Suprapubic skin (tissue), 4 donors: ENCODE results near the gene MAST4. TPM values are rescaled to one million over a fixed set of nuclear protein-coding genes. Genes with fewer than 3 reads are reported as not detected.

Experiments used
- DNase-seq, 2 donors: peaks; one replicate each; pipeline ENCODE4 v3.0.0-alpha.2; 2019; ENCODE audit warnings: low spot score in 2 of 2
- H3K27ac ChIP-seq: fragments of 200-600 bp; sonication (generic); one replicate; pipeline ENCODE4 v1.5.1; 2019
- H3K27me3 ChIP-seq: fragments of 200-600 bp; sonication (generic); one replicate; pipeline ENCODE4 v1.5.1; 2019
- H3K36me3 ChIP-seq: fragments of 200-600 bp; sonication (generic); one replicate; pipeline ENCODE4 v1.5.1; 2019
- H3K4me1 ChIP-seq: fragments of 200-600 bp; sonication (generic); one replicate; pipeline ENCODE4 v1.5.1; 2019
- H3K4me3 ChIP-seq: fragments of 200-600 bp; sonication (generic); one replicate; pipeline ENCODE4 v1.5.1; 2019; ENCODE audit warnings: mild to moderate bottlenecking
- H3K9me3 ChIP-seq: fragments of 200-600 bp; sonication (generic); one replicate; pipeline ENCODE4 v1.5.1; 2019
- CTCF ChIP-seq, 2 donors: fragments of 200-600 bp in 1 of 2; fragments of 450-650 bp in 1 of 2; sonication (generic) in 1 of 2; IDR thresholded peaks; one replicate each; pipeline ENCODE4 v1.5.1; 2016 to 2019; ENCODE audit warnings: antibody characterized with exemption in 2 of 2, mild to moderate bottlenecking in 1 of 2, moderate library complexity in 1 of 2
- EP300 ChIP-seq: sonication (generic); formaldehyde crosslinking; IDR thresholded peaks from one replicate; pipeline ENCODE4 v1.6.1; 2017; ENCODE audit warnings: antibody characterized with exemption
- POLR2A ChIP-seq, 2 donors: fragments of 450-650 bp; IDR thresholded peaks; one replicate each; pipeline ENCODE4 v1.6.1; 2017; ENCODE audit warnings: antibody characterized with exemption in 2 of 2, mild to moderate bottlenecking in 2 of 2, moderate library complexity in 2 of 2
- POLR2AphosphoS5 ChIP-seq, 3 donors: sonication (generic); formaldehyde crosslinking; IDR thresholded peaks; one replicate each; pipeline ENCODE4 v1.6.1; 2017; ENCODE audit warnings: antibody characterized with exemption in 3 of 3
- WGBS: methylation state at CpG from one replicate; pipeline ENCODE4 v1.1.5; 2018; 5-methylcytosine and 5-hydroxymethylcytosine counted together
- total RNA-seq, 4 donors: library from RNA; depleted of rRNA; stranded (reverse); fragments of >200 nt; gene quantifications; one replicate each; pipeline ENCODE4 v1.1.0, GENCODE V29; 2016

Gene MAST4
- total RNA-seq, 4 donors from 2014 or later, result 79.2 to 144 (median 98.1) TPM

- Histone ChIP-seq H3K4me3 (no peak overlapping the region), H3K27me3 (no peaks in the 10 kb centered on the region), H3K36me3 (peaks cover 72% of the 10 kb centered on the region), H3K9me3 (no peaks in the 10 kb centered on the region), H3K27ac (no peak overlapping the region), H3K4me1 (no peaks in the 10 kb centered on the region)
- WGBS, result 68% methylated on average over 1 of the region's 1 CpG
- no peak for TF ChIP-seq POLR2A (IDR thresholded peaks at IDR 0.05)
- TF ChIP-seq CTCF (IDR thresholded peaks at IDR 0.05), result no peak
- TF ChIP-seq EP300, result no peak
- TF ChIP-seq POLR2AphosphoS5 (IDR thresholded peaks at IDR 0.05), result no peak
- no peak for DNase-seq
These were observed 550.4 kb downstream of the MAST4 start for GRCh38 chr5:67146574-67146973.

DNA sequence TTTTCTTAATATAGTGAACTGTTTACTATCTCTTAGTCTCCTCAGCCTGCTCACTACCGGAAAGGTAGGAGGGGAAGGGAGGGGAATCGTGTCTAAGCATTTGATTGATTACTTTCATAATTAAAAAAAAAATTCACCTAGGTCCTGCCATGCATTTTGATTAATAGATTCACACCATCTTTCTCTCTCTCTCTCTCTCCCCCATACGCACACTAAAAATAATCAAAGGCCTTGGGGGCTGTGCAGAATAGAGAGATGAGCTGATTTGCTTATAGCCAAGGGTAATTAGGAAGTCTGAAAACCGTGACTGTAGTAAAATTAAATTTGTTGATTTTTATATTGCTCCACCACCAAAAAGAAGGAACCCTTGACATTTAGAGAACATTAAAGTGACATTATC, 550.8 kb downstream of the MAST4 start:
- WGBS, result 85% methylated on average over 4 of the region's 4 CpGs
- TF ChIP-seq POLR2A (IDR thresholded peaks at IDR 0.05) (no peak), CTCF (IDR thresholded peaks at IDR 0.05) (no peak), POLR2AphosphoS5 (IDR thresholded peaks at IDR 0.05) (no peak), EP300 (no peak)
- H3K27me3 ChIP-seq, result no peaks in the 10 kb centered on the region
- no peak overlapping the region for H3K27ac ChIP-seq
- peaks cover 69% of the 10 kb centered on the region for H3K36me3 ChIP-seq
- H3K4me1 ChIP-seq, result no peaks in the 10 kb centered on the region
- no peak for DNase-seq
- H3K9me3 ChIP-seq, result no peaks in the 10 kb centered on the region
- H3K4me3 ChIP-seq, result no peak overlapping the region

GRCh38 chr5:67147760-67148159, 551.6 kb downstream of the MAST4 start:
- H3K36me3 ChIP-seq, result peaks cover 66% of the 10 kb centered on the region
- no peaks in the 10 kb centered on the region for H3K9me3 ChIP-seq
- no peak overlapping the region for H3K4me3 ChIP-seq
- no peaks in the 10 kb centered on the region for H3K4me1 ChIP-seq
- DNase-seq, result no peak
- 98% methylated on average over 3 of the region's 3 CpGs for WGBS
- no peaks in the 10 kb centered on the region for H3K27me3 ChIP-seq
- no peak overlapping the region for H3K27ac ChIP-seq
- TF ChIP-seq CTCF (IDR thresholded peaks at IDR 0.05) (no peak), EP300 (no peak), POLR2AphosphoS5 (IDR thresholded peaks at IDR 0.05) (no peak), POLR2A (IDR thresholded peaks at IDR 0.05) (no peak)

DNA sequence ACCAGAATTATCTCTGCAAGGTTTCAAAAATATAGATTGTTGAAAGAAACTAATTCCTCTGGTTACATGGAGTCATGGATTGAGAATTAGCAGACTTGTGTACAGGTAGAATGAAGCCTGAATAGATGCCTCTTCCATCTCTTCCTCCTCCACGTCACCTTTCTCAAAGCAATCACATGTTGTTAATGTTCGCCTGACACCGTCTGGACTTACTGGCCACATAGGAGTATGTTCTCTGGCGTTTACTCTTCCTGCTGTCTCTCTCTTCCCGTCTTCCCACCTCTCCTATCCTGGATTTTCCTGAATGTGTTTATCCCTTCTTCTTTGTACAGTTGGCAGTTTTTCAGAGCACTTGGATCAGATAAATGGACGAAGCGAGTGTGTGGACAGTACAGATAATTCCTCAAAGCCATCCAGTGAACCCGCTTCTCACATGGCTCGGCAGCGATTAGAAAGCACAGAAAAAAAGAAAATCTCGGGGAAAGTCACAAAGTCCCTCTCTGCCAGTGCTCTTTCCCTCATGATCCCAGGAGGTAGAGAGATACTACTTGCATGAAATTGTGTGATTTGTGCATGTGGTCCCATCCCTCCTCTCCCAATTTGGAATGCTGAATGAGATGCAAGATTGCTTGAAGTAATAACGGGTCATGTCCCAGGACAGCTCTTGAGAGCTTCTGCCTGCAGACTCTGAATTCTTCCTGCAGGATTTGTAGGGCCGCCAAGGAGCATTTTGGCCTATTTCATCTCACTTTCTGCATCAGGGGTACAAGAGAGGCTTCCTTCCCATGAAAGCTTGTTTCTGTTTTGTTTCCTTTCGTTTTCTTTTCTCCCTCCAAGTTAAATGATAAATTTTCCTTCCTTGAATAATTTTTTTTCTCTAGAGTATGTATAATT, 553.1 kb downstream of the MAST4 start:
- DNase-seq, result no peak
- WGBS, result 83% methylated on average over 14 of the region's 14 CpGs
- peaks cover 68% of the 10 kb centered on the region for H3K36me3 ChIP-seq
- H3K27ac ChIP-seq, result no peak overlapping the region
- H3K4me3 ChIP-seq, result no peak overlapping the region
- H3K27me3 ChIP-seq, result no peaks in the 10 kb centered on the region
- no peaks in the 10 kb centered on the region for H3K4me1 ChIP-seq
- TF ChIP-seq EP300, result no peak
- no peak for TF ChIP-seq POLR2A (IDR thresholded peaks at IDR 0.05)
- TF ChIP-seq POLR2AphosphoS5 (IDR thresholded peaks at IDR 0.05), result no peak
- TF ChIP-seq CTCF (IDR thresholded peaks at IDR 0.05), result no peak
- H3K9me3 ChIP-seq, result no peaks in the 10 kb centered on the region

- Histone ChIP-seq H3K27ac (no peak overlapping the region), H3K4me1 (no peaks in the 10 kb centered on the region), H3K27me3 (no peaks in the 10 kb centered on the region), H3K36me3 (peaks cover 68% of the 10 kb centered on the region), H3K4me3 (no peak overlapping the region), H3K9me3 (no peaks in the 10 kb centered on the region)
- no peak for TF ChIP-seq POLR2A (IDR thresholded peaks at IDR 0.05)
- peak in 1 of 2 donors; percentile 10 for TF ChIP-seq CTCF (IDR thresholded peaks at IDR 0.05)
- no peak for DNase-seq
- WGBS, result 46% methylated on average over 1 of the region's 1 CpG
These were observed 553.8 kb downstream of the MAST4 start for GRCh38 chr5:67149951-67150523.
